Activated T-cell treated with anti-CD3 and anti-CD28 coated beads, Interleukin-2, amount 50 U/mL, for 72 hours (primary cell): ENCODE results near the gene TRIO. TPM values are rescaled to one million over a fixed set of nuclear protein-coding genes. Genes with fewer than 3 reads are reported as not detected.
A peak's percentile ranks its signal among the peaks of the same experiment; 100 is the strongest.

ENCODE experiments used
- ATAC-seq, 2 donors: fragments of 150-1000 bp; cut with Tn5 transposase; replicated peaks in 1 of 2; 2 replicates each; pipeline ENCODE4 v1.10.0; 2021; ENCODE audit warnings: moderate library complexity in 2 of 2, mild to moderate bottlenecking in 1 of 2
- DNase-seq, 2 donors: peaks; one replicate each; pipeline ENCODE4 v3.0.0; 2021 to 2022; ENCODE audit warnings: mixed read lengths in 1 of 2
- H3K27ac Mint-ChIP-seq: one replicate; pipeline ENCODE4 v1.8.0; 2022; ENCODE audit warnings: mild to moderate bottlenecking, moderate library complexity, mixed read lengths
- H3K27me3 Mint-ChIP-seq: one replicate; pipeline ENCODE4 v1.8.0; 2022; ENCODE audit warnings: low read depth, mixed read lengths
- H3K36me3 Mint-ChIP-seq, 2 donors: one replicate each; pipeline ENCODE4 v1.8.0; 2022; ENCODE audit warnings: mixed read lengths in 2 of 2, mild to moderate bottlenecking in 1 of 2; ENCODE audit not compliant: insufficient read depth in 2 of 2
- H3K4me1 Mint-ChIP-seq: one replicate; pipeline ENCODE4 v1.8.0; 2022; ENCODE audit warnings: low read depth, mixed read lengths
- H3K4me3 Mint-ChIP-seq, 2 donors: one replicate each; pipeline ENCODE4 v1.8.0; 2022; ENCODE audit warnings: mild to moderate bottlenecking in 2 of 2, mixed read lengths in 2 of 2, moderate library complexity in 2 of 2
- H3K9me3 Mint-ChIP-seq, 2 donors: one replicate each; pipeline ENCODE4 v1.8.0; 2022; ENCODE audit warnings: mixed read lengths in 2 of 2
- total RNA-seq, 2 donors: library from RNA; stranded (reverse); gene quantifications; one replicate each; pipeline ENCODE4 v1.2.3, GENCODE V29; 2022

Gene TRIO
- total RNA-seq, 2 donors from 2014 or later: 13.2 to 14.0 TPM

DNA sequence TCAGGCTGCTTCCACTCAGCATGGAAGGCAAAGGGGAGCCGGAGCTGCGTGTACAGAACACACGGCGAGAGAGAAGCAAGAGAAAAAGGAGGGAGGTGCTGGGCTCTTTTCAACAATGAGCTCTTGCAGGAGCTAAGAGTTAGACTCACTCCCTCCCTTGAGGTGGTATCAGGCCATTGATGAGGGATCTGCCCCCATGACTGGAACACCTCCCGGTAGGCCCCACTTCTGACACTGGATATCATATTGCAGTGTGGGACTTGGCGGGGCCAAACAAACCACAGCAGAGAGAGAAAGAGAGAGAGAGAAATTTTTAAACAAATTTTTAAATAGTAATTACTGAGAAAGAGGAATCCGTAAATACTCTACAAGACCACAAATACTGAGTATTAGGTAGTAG is 182.2 kb downstream of the TRIO start:
- Mint-ChIP-seq H3K4me1 (no peaks in the 10 kb centered on the region), H3K4me3 (no peak overlapping the region), H3K27ac (no peak overlapping the region), H3K36me3 (peaks cover 0 to 2% of the 10 kb centered on the region in 2 donors), H3K27me3 (no peaks in the 10 kb centered on the region), H3K9me3 (peaks cover 2 to 4% of the 10 kb centered on the region in 2 donors)
- no peak for ATAC-seq
- no peak for DNase-seq

DNA sequence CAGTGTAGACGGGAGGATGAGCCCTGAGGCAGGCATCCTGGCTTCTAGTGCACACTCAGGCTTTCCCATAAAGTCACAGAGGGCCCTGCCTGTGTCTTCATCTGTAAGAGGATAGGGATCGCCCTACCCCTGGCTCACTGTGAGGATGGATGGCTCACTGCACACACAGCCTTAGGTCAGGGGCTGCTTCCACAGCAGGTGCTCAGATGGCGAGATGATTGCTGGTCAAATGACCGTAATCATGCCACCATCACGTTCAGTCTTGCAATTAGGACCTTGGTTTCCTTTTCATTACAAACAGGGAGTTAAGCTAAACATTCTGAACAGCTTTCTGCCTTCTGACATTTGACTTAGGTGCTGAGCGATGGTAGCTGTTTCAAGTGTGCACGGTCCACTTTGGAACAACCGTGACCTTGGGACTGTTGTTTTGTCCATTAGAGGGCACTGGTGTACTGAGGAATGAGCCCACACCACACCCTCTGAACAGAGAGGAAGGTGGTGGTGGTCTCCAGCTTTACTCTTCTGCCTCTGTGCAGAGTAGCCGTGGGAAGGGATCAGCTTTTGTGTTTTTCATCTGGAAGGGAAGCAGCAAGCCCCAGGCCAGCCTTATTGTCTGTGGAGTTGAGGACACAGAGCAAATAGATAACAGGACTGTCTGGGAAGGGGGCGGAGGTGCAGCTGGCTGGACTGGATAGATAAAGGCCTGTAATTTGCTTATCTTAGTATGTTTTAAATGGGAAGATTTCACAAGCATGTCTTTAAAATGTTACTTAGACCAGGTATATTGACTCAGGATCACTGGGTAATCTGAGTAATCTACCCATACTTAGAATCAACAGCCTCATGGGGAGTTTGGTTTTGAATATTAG is 183.1 kb downstream of the TRIO start:
- Mint-ChIP-seq H3K4me3 (no peak overlapping the region), H3K27me3 (no peaks in the 10 kb centered on the region), H3K9me3 (peaks cover 0 to 2% of the 10 kb centered on the region in 2 donors), H3K27ac (no peak overlapping the region), H3K36me3 (peaks cover 0 to 2% of the 10 kb centered on the region in 2 donors), H3K4me1 (peaks cover 4% of the 10 kb centered on the region)
- no peak for ATAC-seq
- DNase-seq: no peak

DNA sequence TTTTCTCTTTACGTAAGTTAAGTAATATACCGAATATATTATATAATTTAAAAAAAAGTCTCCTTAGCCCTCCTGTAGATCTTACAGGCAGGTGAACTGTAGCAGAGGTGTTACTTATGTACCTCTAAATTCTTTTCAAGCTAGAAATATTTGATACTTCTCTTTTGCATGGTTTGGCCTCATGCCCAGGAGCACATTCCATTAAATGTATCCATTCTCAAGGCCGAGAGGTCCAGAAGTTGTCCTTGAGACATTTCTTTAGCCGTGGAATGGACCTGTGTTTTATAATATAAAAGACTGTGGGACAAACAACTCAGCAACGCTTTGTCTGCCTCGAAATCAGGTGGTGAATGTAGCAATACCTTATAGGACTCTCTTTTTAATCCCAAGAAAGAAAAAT is 184.5 kb downstream of the TRIO start:
- no peak for ATAC-seq

DNA sequence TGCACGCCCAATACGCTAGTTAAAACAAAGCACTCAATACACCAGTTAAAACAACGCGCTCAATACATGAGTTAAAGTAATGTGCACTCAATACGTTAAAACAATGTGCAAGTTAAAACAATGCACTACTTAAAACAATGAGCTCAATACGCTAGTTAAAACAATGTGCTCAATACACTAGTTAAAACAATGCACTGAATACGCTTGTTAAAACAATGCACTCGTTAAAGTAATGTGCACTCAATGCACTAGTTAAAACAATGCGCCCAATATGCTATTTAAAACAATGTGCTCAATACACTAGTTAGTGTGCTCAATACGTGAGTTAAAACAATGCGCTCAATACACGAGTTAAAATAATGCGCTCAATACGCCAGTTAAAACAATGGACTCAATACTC is 185.0 kb downstream of the TRIO start:
- Mint-ChIP-seq H3K27me3 (no peaks in the 10 kb centered on the region), H3K36me3 (no peaks in the 10 kb centered on the region), H3K4me3 (no peak overlapping the region), H3K4me1 (peaks cover 13% of the 10 kb centered on the region), H3K9me3 (no peaks in the 10 kb centered on the region), H3K27ac (no peak overlapping the region)
- no peak for DNase-seq
- ATAC-seq: no peak

More for the DNA sequence above, 184.5 kb downstream of the TRIO start:
- H3K4me3 Mint-ChIP-seq: no peak overlapping the region
- H3K27me3 Mint-ChIP-seq: no peaks in the 10 kb centered on the region
- H3K4me1 Mint-ChIP-seq: peaks cover 13% of the 10 kb centered on the region
- no peaks in the 10 kb centered on the region for H3K9me3 Mint-ChIP-seq
- no peaks in the 10 kb centered on the region for H3K36me3 Mint-ChIP-seq
- H3K27ac Mint-ChIP-seq: no peak overlapping the region
- DNase-seq: no peak

DNA sequence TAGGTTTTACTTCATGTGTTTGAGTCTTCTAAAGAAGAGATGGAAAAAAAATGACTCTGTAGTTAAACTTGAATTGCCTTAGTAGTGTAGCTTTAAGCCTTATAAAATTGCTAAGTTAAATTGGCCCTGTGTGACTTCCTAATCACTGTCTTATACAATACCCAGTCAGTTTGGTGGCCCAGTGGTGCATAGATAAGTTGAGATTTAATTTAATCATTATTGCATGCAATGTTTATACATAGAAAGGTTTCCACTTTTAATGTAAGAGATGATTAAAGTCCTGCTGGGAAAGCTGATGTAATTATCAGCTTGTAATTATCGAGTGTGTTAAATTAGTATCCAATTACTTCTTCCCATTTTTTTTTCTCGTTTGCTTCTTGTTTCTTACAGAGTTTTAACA is 187.1 kb downstream of the TRIO start:
- H3K36me3 Mint-ChIP-seq: no peaks in the 10 kb centered on the region
- H3K27ac Mint-ChIP-seq: no peak overlapping the region
- DNase-seq (no peak), ATAC-seq (no peak)
- no peaks in the 10 kb centered on the region for H3K27me3 Mint-ChIP-seq
- no peaks in the 10 kb centered on the region for H3K9me3 Mint-ChIP-seq
- H3K4me1 Mint-ChIP-seq: peaks cover 13% of the 10 kb centered on the region
- H3K4me3 Mint-ChIP-seq: no peak overlapping the region

DNA sequence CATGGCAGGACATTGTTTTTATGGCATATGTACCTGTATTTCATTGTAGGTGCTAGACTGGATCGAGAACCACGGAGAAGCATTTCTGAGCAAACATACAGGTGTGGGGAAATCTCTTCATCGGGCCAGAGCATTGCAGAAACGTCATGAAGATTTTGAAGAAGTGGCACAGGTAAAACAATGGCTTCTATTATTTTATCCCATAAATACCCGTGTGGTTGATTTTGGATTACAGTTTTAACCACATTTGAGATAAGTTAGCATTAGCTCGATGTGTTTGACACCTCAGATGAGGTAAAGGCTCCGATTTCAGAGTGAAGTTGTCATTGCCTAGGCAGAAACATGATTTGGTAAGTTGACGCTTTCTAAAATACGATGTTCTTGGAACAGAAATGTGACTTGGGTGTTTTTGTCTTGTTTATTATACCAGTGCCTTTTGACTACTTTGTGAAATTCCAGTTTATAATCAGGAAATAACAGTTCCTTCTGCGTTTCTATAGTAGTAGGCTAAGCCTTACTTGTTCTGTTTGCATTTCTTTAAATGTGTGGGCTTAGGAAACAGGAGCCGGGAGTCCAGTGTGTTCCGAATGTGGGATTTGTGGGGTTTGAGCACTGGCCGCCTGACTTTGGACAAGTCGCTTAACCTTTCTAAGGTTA is 187.7 kb downstream of the TRIO start:
- Mint-ChIP-seq H3K4me1 (peaks cover 13% of the 10 kb centered on the region), H3K9me3 (no peaks in the 10 kb centered on the region)

DNA sequence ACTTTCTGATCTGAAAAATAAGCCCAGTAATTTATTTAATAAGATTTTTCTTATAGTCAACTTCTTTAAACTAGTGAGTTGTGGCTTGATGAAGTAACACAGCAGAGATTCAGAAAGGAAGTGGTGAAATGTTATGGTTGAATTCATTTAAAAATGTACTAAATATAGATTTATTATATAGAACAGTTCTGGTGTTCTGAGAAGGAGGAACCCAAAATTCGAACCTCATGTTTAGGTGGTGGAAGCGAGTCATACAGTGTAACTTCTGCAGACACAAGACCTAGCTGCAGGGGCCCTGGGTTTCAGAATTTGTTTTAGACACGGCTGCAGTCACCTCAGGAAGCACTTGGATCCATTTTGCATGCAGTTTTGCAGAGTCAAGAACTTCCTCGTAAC is 188.2 kb downstream of the TRIO start:
- DNase-seq (no peak), ATAC-seq (peak; percentile 74 to 77)
- Mint-ChIP-seq H3K4me1 (peaks cover 13% of the 10 kb centered on the region), H3K27me3 (no peaks in the 10 kb centered on the region), H3K4me3 (no peak overlapping the region), H3K27ac (no peak overlapping the region), H3K36me3 (no peaks in the 10 kb centered on the region), H3K9me3 (no peaks in the 10 kb centered on the region)

More for the DNA sequence above, 187.7 kb downstream of the TRIO start:
- DNase-seq: no peak
- no peaks in the 10 kb centered on the region for H3K27me3 Mint-ChIP-seq
- H3K4me3 Mint-ChIP-seq: no peak overlapping the region
- no peak overlapping the region for H3K27ac Mint-ChIP-seq
- no peak for ATAC-seq
- H3K36me3 Mint-ChIP-seq: no peaks in the 10 kb centered on the region

DNA sequence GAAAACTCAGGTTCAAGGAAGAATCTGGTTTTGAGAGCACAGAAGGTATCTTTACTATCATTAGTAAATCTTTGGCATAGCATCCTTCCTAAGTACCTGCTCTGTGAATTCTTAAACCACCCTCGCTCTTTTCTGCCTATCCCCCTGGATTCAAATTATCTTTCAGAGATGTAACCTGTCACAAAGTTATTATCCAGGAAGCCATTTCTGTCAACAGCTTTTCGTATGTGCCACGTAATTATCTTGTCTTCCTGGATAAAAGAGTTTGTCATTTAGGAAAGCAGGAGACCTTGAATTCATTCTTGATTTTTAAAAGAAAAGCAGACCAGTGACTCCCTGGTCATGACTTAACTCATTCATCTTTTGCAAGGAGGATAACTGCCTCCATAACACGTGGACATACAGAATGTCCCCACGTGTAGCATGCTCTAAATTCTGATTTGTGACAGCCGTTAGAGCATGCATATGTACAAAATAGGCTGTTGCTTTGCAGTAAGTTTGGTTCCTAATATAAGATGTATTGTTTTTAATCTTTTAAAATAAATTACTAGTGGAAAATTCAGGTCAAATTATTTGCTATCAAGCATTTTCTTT is 189.0 kb downstream of the TRIO start:
- ATAC-seq: no peak
- no peak overlapping the region for H3K4me3 Mint-ChIP-seq
- DNase-seq: no peak
- H3K27ac Mint-ChIP-seq: no peak overlapping the region
- peaks cover 13% of the 10 kb centered on the region for H3K4me1 Mint-ChIP-seq
- H3K36me3 Mint-ChIP-seq: no peaks in the 10 kb centered on the region
- H3K9me3 Mint-ChIP-seq: no peaks in the 10 kb centered on the region
- H3K27me3 Mint-ChIP-seq: no peaks in the 10 kb centered on the region

DNA sequence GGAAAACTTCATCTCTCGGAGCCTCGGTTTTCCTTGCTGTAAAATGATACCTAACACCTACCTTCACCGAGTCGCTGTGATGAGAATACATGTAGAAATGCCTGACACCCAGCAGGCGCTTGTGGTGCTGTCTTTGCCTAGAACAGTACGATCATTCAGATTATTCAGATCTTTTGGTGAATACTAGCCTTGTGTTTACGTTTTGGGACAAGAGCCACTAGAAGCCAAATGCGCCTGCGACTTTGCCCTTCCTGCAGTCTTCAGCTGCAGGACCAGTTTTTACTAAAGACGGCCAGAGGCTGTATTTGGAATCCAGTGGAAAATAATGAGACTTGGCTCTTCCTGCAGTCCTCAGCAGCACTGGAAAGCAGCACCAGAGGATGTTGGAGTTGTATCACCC is 189.6 kb downstream of the TRIO start:
- Mint-ChIP-seq H3K4me3 (no peak overlapping the region), H3K9me3 (no peaks in the 10 kb centered on the region), H3K36me3 (no peaks in the 10 kb centered on the region), H3K27ac (no peak overlapping the region), H3K27me3 (no peaks in the 10 kb centered on the region), H3K4me1 (peaks cover 13% of the 10 kb centered on the region)
- no peak for DNase-seq
- no peak for ATAC-seq

DNA sequence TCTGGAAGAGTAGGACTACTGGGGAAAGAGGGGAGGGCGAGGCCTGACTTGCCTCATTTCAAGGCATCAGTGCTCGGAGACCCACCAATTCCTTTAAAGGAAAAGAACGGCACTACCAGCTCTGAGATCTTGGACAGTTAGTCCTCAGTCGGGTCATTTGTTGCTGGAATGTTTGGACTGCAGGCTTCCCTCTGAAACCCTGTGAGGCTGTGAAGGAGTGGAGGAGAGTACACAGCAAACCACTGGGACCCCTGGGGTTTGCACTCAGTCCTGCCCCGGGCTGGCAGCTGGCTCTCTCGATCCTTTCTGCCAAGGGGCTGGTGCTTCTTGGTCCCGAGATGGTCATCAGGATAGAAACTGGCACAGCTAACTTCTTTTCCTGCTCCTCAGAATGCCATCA is 194.5 kb downstream of the TRIO start:
- Mint-ChIP-seq H3K27ac (no peak overlapping the region), H3K4me3 (no peak overlapping the region), H3K36me3 (no peaks in the 10 kb centered on the region), H3K9me3 (no peaks in the 10 kb centered on the region), H3K4me1 (no peaks in the 10 kb centered on the region), H3K27me3 (no peaks in the 10 kb centered on the region)
- ATAC-seq: no peak
- DNase-seq: no peak

DNA sequence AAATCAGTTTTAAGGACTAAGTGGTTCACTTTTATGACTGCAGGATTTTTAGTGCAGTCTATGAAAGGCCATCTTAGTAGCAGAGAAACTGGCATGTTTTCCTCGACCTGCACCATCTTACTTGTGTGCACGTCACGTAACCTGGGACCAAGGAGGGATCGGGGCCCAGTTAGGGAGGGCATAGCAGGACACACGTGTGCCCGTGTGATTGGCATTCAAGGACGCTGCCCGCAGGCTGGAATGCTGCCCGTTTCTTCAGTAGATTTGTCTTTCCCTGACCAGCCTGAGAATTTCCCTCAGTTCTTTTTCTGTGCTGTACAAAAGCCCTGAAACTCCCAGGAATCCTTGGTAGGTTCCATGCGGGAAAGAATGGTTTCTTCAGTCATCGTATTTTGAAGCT is 196.3 kb downstream of the TRIO start:
- DNase-seq (no peak), ATAC-seq (no peak)
- Mint-ChIP-seq H3K9me3 (no peaks in the 10 kb centered on the region), H3K36me3 (no peaks in the 10 kb centered on the region), H3K27ac (no peak overlapping the region), H3K27me3 (no peaks in the 10 kb centered on the region), H3K4me1 (no peaks in the 10 kb centered on the region), H3K4me3 (no peak overlapping the region)

DNA sequence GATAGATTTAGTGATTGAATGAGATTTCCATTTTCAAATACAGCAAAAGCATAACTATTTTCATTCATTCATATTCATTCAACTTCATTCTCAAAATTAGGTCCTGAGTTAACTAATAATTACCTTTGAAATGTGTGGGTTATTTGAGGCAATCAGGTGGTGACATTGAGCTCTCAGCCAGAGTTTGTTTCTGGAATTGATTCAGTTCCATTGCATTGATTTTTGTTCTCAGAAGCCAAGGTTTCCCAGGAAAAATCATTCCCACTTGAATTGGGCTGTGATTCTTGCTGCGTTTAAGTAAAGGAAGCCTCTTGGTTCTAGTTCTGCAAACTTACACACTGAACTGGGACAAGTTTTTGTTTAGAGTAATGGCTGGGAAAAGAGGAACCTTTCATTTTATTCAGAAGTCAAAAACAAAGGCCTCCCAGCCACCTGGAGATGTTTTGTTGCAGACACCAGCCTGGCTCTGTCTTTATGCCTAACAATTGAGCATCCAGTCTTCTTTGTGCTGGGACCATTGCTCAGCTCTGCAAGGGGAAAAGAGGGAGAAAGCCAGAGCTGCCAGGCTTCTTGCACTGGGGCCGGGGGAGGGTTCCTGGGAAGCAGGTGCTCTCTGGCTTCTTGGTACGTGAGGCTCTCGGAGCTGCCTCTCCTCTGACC is 198.6 kb downstream of the TRIO start:
- ATAC-seq (no peak), DNase-seq (no peak)
- H3K27ac Mint-ChIP-seq: no peak overlapping the region
- no peaks in the 10 kb centered on the region for H3K27me3 Mint-ChIP-seq
- no peaks in the 10 kb centered on the region for H3K9me3 Mint-ChIP-seq
- no peaks in the 10 kb centered on the region for H3K4me1 Mint-ChIP-seq
- no peaks in the 10 kb centered on the region for H3K36me3 Mint-ChIP-seq
- H3K4me3 Mint-ChIP-seq: no peak overlapping the region

DNA sequence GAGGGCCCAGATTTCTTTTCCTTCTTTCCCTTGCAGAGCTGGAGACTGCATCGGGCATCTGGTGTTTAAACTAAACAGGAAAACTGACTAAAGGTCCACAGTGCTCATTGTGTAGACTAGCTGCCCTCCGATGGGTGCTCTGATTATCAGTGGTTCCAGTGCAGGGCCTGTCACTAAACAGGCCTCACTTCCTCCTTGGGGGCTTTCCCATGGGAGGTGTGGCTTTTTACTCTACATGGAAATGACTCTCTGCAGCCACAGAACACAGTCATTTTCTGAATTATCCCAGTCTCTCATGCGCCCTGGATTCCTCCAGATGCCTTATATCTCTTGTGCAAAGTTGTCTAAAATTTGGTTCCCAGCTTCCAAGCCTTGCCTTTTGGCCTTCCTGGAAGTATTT is 199.2 kb downstream of the TRIO start:
- no peaks in the 10 kb centered on the region for H3K4me1 Mint-ChIP-seq
- H3K9me3 Mint-ChIP-seq: no peaks in the 10 kb centered on the region
- no peak overlapping the region for H3K4me3 Mint-ChIP-seq
- no peaks in the 10 kb centered on the region for H3K27me3 Mint-ChIP-seq
- no peak overlapping the region for H3K27ac Mint-ChIP-seq
- no peaks in the 10 kb centered on the region for H3K36me3 Mint-ChIP-seq
- DNase-seq (no peak), ATAC-seq (no peak)
